Measurements from ENCODE around the gene COL5A2.

DNA sequence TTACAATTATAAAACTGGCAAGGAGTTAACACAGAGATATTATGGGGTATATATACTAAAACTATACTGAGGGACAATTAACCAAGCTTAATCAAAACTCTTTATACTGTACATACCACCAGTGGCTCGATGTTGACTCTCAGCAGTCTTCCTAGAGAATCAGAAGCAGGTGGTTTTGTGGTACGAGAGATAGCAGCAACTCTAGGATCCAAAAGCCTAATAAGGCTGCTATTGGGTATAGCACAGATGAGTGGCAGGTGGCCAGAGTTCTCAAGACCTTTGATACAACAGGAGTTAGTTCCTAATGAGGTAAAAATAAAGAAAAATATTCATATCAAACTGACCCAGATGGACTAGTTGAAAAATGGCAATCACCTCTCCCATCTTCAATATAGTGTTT is 45.5 kb upstream of the COL5A2 start:
- no peak for TF ChIP-seq POLR2AphosphoS5 (IDR thresholded peaks at IDR 0.05)
- TF ChIP-seq, protein P1, sequence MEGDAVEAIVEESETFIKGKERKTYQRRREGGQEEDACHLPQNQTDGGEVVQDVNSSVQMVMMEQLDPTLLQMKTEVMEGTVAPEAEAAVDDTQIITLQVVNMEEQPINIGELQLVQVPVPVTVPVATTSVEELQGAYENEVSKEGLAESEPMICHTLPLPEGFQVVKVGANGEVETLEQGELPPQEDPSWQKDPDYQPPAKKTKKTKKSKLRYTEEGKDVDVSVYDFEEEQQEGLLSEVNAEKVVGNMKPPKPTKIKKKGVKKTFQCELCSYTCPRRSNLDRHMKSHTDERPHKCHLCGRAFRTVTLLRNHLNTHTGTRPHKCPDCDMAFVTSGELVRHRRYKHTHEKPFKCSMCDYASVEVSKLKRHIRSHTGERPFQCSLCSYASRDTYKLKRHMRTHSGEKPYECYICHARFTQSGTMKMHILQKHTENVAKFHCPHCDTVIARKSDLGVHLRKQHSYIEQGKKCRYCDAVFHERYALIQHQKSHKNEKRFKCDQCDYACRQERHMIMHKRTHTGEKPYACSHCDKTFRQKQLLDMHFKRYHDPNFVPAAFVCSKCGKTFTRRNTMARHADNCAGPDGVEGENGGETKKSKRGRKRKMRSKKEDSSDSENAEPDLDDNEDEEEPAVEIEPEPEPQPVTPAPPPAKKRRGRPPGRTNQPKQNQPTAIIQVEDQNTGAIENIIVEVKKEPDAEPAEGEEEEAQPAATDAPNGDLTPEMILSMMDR (IDR thresholded peaks at IDR 0.05): no peak
- no peak for TF ChIP-seq POLR2A (IDR thresholded peaks at IDR 0.05)
- TF ChIP-seq EP300 (IDR thresholded peaks at IDR 0.05): no peak

All from stomach (tissue), 4 donors.